ENCODE results near the gene UBR7.

DNA sequence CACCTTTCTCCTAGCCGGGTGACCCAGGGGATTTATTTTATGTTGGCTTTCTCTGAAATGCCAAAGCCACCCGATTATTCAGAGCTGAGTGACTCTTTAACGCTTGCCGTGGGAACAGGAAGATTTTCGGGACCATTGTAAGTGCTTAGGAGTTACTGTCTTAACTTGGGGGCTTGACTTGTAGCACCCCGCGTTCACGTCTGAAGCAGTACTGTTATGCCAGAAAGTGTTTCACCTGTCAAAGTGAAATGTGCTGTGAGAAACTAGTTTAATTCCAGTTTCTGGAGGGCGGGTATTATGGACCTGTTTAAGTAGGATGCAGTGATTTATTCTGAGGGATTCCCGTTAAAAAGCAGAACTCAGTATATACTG lies 21.7 kb upstream of the UBR7 start:
- TF ChIP-seq, protein P1, sequence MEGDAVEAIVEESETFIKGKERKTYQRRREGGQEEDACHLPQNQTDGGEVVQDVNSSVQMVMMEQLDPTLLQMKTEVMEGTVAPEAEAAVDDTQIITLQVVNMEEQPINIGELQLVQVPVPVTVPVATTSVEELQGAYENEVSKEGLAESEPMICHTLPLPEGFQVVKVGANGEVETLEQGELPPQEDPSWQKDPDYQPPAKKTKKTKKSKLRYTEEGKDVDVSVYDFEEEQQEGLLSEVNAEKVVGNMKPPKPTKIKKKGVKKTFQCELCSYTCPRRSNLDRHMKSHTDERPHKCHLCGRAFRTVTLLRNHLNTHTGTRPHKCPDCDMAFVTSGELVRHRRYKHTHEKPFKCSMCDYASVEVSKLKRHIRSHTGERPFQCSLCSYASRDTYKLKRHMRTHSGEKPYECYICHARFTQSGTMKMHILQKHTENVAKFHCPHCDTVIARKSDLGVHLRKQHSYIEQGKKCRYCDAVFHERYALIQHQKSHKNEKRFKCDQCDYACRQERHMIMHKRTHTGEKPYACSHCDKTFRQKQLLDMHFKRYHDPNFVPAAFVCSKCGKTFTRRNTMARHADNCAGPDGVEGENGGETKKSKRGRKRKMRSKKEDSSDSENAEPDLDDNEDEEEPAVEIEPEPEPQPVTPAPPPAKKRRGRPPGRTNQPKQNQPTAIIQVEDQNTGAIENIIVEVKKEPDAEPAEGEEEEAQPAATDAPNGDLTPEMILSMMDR (IDR thresholded peaks at IDR 0.05; ENCODE audit: borderline replicate concordance, extremely low read depth, low read length, poor library complexity, severe bottlenecking), result no peak
- TF ChIP-seq EZH2 (IDR thresholded peaks at IDR 0.05; ENCODE audit: borderline replicate concordance, low read depth, low read length, severe bottlenecking), result no peak

Data from DND-41 (cell line).